HG03064 (cell line): ENCODE results near the gene DMRTA2.
"Not testable (repeated sequence)": the region's sequence is repeated elsewhere in the genome, so short reads cannot be mapped to it uniquely, and the experiment has no call there.

Experiments used
- ATAC-seq: cut with Tn5 transposase; IDR thresholded peaks from one replicate; pipeline ENCODE4 v1.9.1; 2021; ENCODE audit warnings: low read depth; ENCODE audit not compliant: unreplicated experiment

The DMRTA2 gene

GRCh38 chr1:50393522-50394120 lies 29.6 kb downstream of the DMRTA2 start:
- ATAC-seq: no peak

GRCh38 chr1:50381551-50381950 lies 41.7 kb downstream of the DMRTA2 start:
- ATAC-seq: not testable (repeated sequence)

GRCh38 chr1:50378770-50379169 lies 44.5 kb downstream of the DMRTA2 start:
- no peak for ATAC-seq

- ATAC-seq: no peak
These were observed 49.7 kb downstream of the DMRTA2 start for GRCh38 chr1:50373532-50373931.

- no peak for ATAC-seq
These were observed 51.5 kb downstream of the DMRTA2 start for GRCh38 chr1:50371749-50372148.

DNA sequence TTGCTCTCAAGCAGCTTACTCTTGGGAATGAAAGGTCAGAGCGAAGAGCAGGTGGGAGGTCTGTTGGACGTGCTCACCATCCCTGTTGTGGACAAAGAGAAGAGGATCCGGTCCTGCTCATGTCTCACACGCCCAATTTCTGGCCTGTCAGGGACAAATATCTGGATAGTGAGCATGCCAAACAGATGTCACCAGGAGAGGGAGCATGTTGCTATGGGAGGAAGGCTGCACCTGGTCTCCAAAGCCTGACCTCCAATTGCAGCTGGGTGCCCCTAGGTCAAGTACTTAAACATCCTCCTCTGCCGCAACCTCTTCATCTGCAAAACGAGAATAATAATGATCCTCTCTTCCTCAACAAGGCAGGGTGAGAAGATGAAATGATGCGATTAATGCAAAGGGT lies 53.4 kb downstream of the DMRTA2 start:
- no peak for ATAC-seq

- no peak for ATAC-seq
These were observed 54.1 kb downstream of the DMRTA2 start for GRCh38 chr1:50369008-50369634.

GRCh38 chr1:50368179-50369007 lies 54.9 kb downstream of the DMRTA2 start:
- no peak for ATAC-seq
